ENCODE measurements around the gene CDK5RAP2.
"Not testable (repeated sequence)": the region's sequence is repeated elsewhere in the genome, so short reads cannot be mapped to it uniquely, and the experiment has no call there.

The CDK5RAP2 gene

DNA sequence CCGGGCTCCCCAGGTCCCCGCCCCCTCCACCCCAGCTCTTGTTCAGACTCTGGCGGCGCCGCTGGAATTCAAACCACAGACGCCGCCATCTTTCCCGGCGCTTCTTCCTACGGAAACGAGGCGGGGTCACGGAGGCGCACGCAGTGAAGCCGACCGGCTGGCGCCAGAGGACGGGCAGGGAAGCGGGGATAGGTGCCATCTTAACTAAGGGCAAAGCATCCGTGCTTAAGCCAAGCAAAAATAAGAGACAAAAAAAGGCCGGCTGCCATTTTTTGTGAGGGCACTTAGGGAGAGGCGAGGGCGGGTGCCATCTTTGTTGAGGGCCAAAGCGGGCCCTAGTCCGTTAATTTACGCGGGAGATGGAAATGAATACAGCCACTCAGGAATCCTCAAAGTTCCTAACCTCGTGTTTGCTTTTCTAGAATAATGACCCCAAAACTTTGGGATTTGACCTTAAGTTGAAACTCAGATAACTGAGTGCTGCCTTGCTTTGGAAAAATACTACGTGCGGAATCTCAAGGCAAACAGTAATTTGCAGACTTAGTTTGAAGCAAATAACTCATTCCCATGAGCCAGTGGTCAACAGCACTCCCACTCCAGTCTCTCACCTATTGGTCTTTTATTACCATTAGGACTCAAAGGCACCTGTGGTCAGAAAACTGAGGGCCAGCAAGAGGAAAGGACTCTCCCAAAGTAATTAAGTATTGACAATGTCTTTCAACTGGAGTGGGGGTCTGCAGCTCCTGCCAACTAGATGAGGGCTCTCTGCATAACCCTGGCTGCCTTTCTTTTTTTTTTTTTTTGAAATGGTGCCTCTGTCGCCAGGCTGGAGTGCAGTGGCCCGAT is at the start of gene CDK5RAP2:
Gene CDK5RAP2, minus strand, starts transcription at position 117 of the 846 bp plus-strand sequence. CDS start 189 bp downstream, outside the sequence.
- peak; percentile 97 for DNase-seq (ENCODE audit: low spot score)

- DNase-seq (ENCODE audit: low spot score): not testable (repeated sequence)
Observed at GRCh38 chr9:120628925-120629497, 49.0 kb upstream of the CDK5RAP2 start.

- DNase-seq (ENCODE audit: low spot score): no peak
Observed at GRCh38 chr9:120628207-120628924, 48.4 kb upstream of the CDK5RAP2 start.

DNA sequence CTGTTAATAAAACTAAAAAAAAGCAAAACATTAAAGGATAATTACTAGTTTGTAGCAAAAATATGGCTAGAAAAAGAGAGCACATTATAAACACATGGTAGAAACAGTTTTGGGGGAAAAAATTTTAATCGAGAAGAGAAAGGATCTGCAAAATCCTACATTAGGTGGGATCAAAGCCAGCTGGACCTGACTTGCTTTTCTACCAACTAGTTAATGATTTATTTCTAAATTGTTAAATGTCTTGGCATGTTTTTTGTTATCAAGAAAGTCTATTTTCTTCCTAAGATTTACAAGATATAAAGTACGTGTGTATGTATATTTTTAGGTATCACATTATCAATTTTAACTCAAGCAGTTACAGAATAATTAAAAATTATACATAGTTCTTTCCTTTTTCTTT is 47.1 kb upstream of the CDK5RAP2 start:
- DNase-seq (ENCODE audit: low spot score): no peak

- DNase-seq (ENCODE audit: low spot score): no peak
Observed at GRCh38 chr9:120626512-120626911, 46.5 kb upstream of the CDK5RAP2 start.

- no peak for DNase-seq (ENCODE audit: low spot score)
Observed at GRCh38 chr9:120625222-120625621, 45.3 kb upstream of the CDK5RAP2 start.

DNA sequence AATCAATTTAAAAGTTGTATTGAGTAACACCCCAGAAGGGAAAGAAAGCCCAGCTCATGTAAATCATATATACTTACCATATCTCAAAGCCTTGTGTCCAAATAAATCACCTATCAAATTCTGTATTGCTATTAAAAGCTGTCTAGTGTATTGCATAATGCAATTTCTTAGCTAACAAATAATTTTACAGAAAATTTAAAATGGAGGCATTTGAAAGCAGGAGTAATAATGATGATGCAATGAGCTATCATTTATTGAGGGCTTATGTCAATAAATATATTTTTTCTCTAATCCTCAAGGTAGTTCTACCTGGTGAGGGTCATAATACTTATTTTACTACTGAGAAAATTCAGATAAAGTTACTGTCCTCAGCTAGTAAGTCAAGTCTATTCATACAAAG is 42.8 kb upstream of the CDK5RAP2 start:
- DNase-seq (ENCODE audit: low spot score): no peak

DNA sequence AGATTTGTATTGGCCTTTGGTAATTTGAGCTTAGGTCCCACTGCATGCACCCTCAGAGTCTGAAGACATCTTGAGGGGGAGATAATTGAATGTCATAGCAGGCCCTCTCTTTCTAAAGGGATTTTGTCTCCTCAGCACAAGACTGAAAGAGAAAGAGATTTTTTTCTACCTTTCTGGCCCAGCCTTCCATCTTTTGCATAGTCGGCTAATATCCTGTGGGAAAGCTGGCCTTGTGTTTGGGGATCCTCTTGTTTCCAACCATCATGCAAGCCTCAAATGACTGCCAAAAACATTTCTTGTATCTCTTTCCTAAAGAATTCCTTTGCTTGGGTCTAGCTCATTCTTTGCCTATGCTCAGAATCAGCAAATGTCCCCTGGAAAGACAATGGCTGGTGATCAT is 42.0 kb upstream of the CDK5RAP2 start:
- no peak for DNase-seq (ENCODE audit: low spot score)

DNA sequence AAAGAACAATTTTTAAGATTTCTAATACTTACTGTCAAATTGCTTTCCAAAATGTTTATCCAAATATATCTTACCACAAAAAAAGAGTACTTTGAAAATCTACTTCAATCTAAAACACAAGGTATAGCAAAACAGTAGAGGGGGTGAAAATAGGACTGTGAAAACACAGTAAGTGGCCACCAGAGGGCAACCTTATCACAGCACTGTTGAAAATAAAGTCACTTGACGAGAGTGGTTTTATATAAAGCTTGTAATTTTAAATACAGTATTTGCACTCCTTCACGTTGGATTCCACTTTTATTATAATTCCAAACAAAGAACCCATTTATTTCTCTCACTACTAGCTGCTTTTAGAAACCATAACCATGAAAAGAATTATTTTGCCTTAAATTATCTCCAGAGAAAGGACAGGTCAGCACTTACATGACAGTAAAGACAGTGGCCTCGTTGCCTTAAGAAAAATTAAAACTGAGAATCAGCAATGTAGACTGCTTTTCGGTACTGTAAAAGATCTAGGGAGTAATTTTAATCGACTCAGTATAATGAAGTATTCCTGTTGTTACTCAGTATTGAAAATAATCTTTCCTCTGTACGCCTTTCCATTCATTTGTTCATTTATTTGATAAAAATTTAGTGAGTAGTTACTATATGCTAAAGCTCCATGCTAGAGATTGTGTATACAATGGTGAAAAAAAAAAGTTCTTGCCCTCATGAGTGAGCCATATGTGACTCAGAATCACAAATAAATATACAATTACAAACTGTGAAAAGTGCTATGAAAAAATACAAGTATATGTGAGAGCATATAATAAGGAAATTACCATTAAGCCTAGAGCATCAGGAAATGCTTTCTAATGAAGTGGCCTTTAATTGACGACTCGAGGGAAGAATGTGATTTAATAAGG is 40.0 kb upstream of the CDK5RAP2 start:
- peak; percentile 67 for DNase-seq (ENCODE audit: low spot score)

- no peak for DNase-seq (ENCODE audit: low spot score)
Observed at GRCh38 chr9:120616966-120617935, 37.3 kb upstream of the CDK5RAP2 start.

DNA sequence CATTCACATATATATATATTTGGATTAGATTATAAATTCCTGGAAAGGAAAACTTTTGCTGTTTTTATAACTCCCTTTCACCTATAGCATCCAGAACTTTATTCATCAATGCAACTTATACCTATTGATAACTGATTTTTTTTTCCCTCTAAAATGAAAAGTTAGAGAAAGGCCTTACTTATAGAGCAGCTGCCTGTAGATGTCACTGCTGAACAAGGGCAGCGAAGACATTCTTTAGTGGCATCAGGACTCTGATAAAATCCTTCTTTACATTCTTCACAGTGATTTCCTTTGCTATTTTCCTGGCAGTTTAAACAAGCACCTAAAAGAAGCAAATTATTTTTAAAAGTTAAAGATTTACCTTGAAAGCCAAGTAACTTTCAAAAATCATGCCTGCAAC is 32.3 kb upstream of the CDK5RAP2 start:
- DNase-seq (ENCODE audit: low spot score): no peak

GRCh38 chr9:120611690-120612068 is 31.7 kb upstream of the CDK5RAP2 start:
- no peak for DNase-seq (ENCODE audit: low spot score)

- DNase-seq (ENCODE audit: low spot score): no peak
Observed at GRCh38 chr9:120610975-120611689, 31.2 kb upstream of the CDK5RAP2 start.

- no peak for DNase-seq (ENCODE audit: low spot score)
Observed at GRCh38 chr9:120609636-120610035, 29.7 kb upstream of the CDK5RAP2 start.

DNA sequence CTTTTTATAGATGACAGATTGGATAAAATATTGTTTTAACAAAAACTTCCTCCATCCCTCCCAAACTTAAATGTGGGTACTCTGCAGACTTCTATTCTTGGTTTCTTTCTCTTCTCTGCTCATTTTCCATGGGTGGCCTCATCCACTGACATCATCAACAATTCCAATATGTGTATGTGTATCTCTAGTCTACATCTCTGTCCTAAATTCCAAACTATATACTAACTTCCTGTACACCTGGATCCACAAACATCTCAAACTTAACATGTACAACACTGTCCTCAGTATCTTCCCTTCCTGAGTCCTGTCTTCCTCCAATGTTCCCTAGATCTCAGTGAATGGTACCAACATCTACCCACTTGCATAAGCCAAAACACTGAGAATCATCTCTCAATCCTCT is 28.5 kb upstream of the CDK5RAP2 start:
- no peak for DNase-seq (ENCODE audit: low spot score)

DNA sequence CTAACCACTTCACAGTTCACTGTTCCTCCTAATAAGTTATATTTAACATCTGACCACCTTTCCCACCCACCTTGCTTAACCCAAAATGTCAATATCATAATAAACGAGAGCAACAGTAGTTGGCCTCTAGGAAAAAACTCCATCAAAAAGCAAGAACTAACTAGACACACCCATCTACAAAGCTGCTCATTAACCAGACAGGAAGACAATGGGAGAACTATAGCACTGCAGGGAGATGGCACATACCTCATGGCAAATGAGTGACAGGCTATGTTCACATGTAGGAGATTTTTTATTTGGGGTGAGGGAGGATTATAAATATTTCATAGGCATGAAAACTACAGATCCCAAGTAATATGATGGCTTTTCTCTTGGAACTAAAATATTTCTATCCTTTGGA is 23.6 kb upstream of the CDK5RAP2 start:
- DNase-seq (ENCODE audit: low spot score): no peak

- DNase-seq (ENCODE audit: low spot score): no peak
Observed at GRCh38 chr9:120603010-120603409, 23.0 kb upstream of the CDK5RAP2 start.

GRCh38 chr9:120593955-120594277 is 13.9 kb upstream of the CDK5RAP2 start:
- no peak for DNase-seq (ENCODE audit: low spot score)

DNA sequence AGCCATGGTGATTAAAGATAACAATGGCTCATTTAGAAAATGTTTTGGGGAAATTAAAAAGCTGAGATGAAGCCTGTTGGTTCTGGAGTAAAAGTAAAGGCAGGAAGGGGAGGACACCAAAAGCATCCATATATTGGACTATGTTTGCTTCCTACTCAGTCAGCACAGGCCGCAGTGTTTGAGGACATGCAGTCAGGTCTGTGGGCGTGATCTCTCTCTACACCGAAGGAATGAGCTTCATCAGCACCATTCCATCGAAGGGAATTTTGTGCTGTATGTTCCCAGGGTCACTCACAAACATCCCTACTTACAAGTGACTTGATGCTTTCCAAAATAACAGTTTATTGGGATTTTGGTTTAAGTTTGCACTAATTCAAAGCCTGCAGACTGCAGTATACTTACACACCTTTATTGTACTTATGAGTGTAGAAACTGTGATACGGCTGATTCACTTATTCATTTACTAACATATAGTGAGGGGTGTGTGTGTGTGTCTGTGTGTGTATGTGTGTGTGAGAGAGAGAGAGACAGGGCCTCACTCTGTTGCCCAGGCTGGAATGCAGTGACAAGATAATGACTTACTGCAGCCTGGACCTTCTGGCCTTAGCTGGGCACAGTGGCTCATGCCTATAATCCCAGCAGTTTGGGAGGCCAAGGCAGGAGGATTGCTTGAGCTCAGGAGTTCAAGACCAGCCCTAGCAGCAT is 13.4 kb upstream of the CDK5RAP2 start:
- no peak for DNase-seq (ENCODE audit: low spot score)

- no peak for DNase-seq (ENCODE audit: low spot score)
Observed at GRCh38 chr9:120592210-120592609, 12.2 kb upstream of the CDK5RAP2 start.
